Measurements from ENCODE around the gene RNF183. TPM values are rescaled to one million over a fixed set of nuclear protein-coding genes. Genes with fewer than 3 reads are reported as not detected.

RNF183 gene
- total RNA-seq, 1 donor from 2014 or later, result 0.26 TPM

GRCh38 chr9:113307396-113307975, 4.3 kb upstream of the RNF183 start:
- DNase-seq (ENCODE audit: low read depth) (no peak), FAIRE-seq (no peak)
- no peaks in the 10 kb centered on the region for H3K36me3 ChIP-seq (ENCODE audit: control insufficient read depth, insufficient read depth, low read length)
- TF ChIP-seq CTCF (IDR thresholded peaks at IDR 0.05; ENCODE audit: insufficient read depth, low read length, severe bottlenecking), result no peak
- H3K4me3 ChIP-seq (ENCODE audit: low read depth, low read length), result no peak overlapping the region
- no peaks in the 10 kb centered on the region for H3K27me3 ChIP-seq (ENCODE audit: control insufficient read depth, insufficient read depth, low read length)

- Histone ChIP-seq H3K27me3 (ENCODE audit: control insufficient read depth, insufficient read depth, low read length) (no peaks in the 10 kb centered on the region), H3K4me3 (ENCODE audit: low read depth, low read length) (no peak overlapping the region), H3K36me3 (ENCODE audit: control insufficient read depth, insufficient read depth, low read length) (no peaks in the 10 kb centered on the region)
- TF ChIP-seq CTCF (IDR thresholded peaks at IDR 0.05; ENCODE audit: insufficient read depth, low read length, severe bottlenecking), result no peak
- no peak for DNase-seq (ENCODE audit: low read depth)
- no peak for FAIRE-seq
Observed at GRCh38 chr9:113306566-113306965, 3.4 kb upstream of the RNF183 start.

- H3K27me3 ChIP-seq (ENCODE audit: control insufficient read depth, insufficient read depth, low read length), result no peaks in the 10 kb centered on the region
- H3K4me3 ChIP-seq (ENCODE audit: low read depth, low read length), result no peak overlapping the region
- DNase-seq (ENCODE audit: low read depth), result no peak
- FAIRE-seq, result no peak
- no peak for TF ChIP-seq CTCF (IDR thresholded peaks at IDR 0.05; ENCODE audit: insufficient read depth, low read length, severe bottlenecking)
- no peaks in the 10 kb centered on the region for H3K36me3 ChIP-seq (ENCODE audit: control insufficient read depth, insufficient read depth, low read length)
Observed at GRCh38 chr9:113301548-113301947, 1.6 kb downstream of the RNF183 start.

GRCh38 chr9:113299800-113300292, 3.3 kb downstream of the RNF183 start:
- H3K4me3 ChIP-seq (ENCODE audit: low read depth, low read length), result no peak overlapping the region
- no peaks in the 10 kb centered on the region for H3K27me3 ChIP-seq (ENCODE audit: control insufficient read depth, insufficient read depth, low read length)
- no peaks in the 10 kb centered on the region for H3K36me3 ChIP-seq (ENCODE audit: control insufficient read depth, insufficient read depth, low read length)
- no peak for TF ChIP-seq CTCF (IDR thresholded peaks at IDR 0.05; ENCODE audit: insufficient read depth, low read length, severe bottlenecking)
- no peak for FAIRE-seq
- no peak for DNase-seq (ENCODE audit: low read depth)

GRCh38 chr9:113298924-113299770, 4.0 kb downstream of the RNF183 start:
- H3K27me3 ChIP-seq (ENCODE audit: control insufficient read depth, insufficient read depth, low read length), result no peaks in the 10 kb centered on the region
- FAIRE-seq, result no peak
- TF ChIP-seq CTCF (IDR thresholded peaks at IDR 0.05; ENCODE audit: insufficient read depth, low read length, severe bottlenecking), result no peak
- no peak for DNase-seq (ENCODE audit: low read depth)
- no peaks in the 10 kb centered on the region for H3K36me3 ChIP-seq (ENCODE audit: control insufficient read depth, insufficient read depth, low read length)
- no peak overlapping the region for H3K4me3 ChIP-seq (ENCODE audit: low read depth, low read length)
